ENCODE data around the gene PAWR. TPM values are rescaled to one million over a fixed set of nuclear protein-coding genes. Genes with fewer than 3 reads are reported as not detected.
"Not testable (repeated sequence)": the region's sequence is repeated elsewhere in the genome, so short reads cannot be mapped to it uniquely, and the experiment has no call there.

PAWR gene
- total and polyA plus RNA-seq, 2 donors (not counting 3 experiments of a cell fraction or from before 2014, with no cell fraction given): 18.3 to 154 TPM

DNA sequence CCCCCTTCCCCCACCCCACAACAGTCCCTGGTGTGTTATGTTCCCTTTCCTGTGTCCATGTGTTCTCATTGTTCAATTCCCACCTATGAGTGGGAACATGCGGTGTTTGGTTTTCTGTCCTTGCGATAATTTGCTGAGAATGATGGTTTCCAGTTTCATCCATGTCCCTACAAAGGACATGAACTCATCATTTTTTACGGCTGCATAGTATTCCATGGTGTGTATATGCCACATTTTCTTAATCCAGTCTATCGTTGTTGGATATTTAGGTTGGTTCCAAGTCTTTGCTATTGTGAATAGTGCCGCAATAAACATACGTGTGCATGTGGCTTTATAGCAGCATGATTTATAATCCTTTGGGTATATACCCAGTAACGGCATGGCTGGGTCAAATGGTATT is 64.0 kb downstream of the PAWR start:
- H3K9me1 ChIP-seq (replicated peaks; ENCODE audit: control insufficient read depth, extremely low read depth, insufficient read depth, low read length); H3K9ac ChIP-seq (replicated peaks; ENCODE audit: extremely low read depth, insufficient read depth, low read length); H3K36me3 ChIP-seq (ENCODE audit: control insufficient read depth in 2 of 2, extremely low read depth in 1 of 2, insufficient read depth in 2 of 2, low read length in 2 of 2); H2AFZ ChIP-seq (ENCODE audit: low read depth, low read length); FAIRE-seq; H3K27me3 ChIP-seq (ENCODE audit: control insufficient read depth in 2 of 2, insufficient read depth in 2 of 2, low read length in 2 of 2); intact Hi-C loops (cut with micrococcal nuclease); H3K9me3 ChIP-seq (replicated peaks; ENCODE audit: control insufficient read depth, insufficient read depth, low read length); H3K4me3 ChIP-seq (replicated peaks in 1 of 3; ENCODE audit: insufficient read depth in 1 of 3, low read depth in 1 of 3, low read length in 3 of 3); dilution Hi-C loops (cut with MboI; ENCODE audit: extremely low pct_ligation_motif_present, low sequenced_read_pairs); BruUV-seq (replicated peaks); H3K4me1 ChIP-seq (ENCODE audit: control insufficient read depth, extremely low read depth, insufficient read depth, low read length); CTCF ChIA-PET; H3K4me2 ChIP-seq (ENCODE audit: insufficient read depth, low read length); H4K20me1 ChIP-seq (replicated peaks; ENCODE audit: control insufficient read depth, extremely low read depth, insufficient read depth, low read length); POLR2A ChIA-PET; H3K27ac ChIP-seq (ENCODE audit: insufficient read depth, low read depth, low read length); DNase-seq (ENCODE audit: low read depth, low spot score): not testable (repeated sequence)
- H3K79me2 ChIP-seq (ENCODE audit: control insufficient read depth, insufficient read depth, low read length): peaks cover 74% of the 10 kb centered on the region

- FAIRE-seq (no peak), DNase-seq (ENCODE audit: low read depth, low spot score) (no peak)
- Histone ChIP-seq H3K36me3 (ENCODE audit: control insufficient read depth in 2 of 2, extremely low read depth in 1 of 2, insufficient read depth in 2 of 2, low read length in 2 of 2) (peaks cover 8 to 12% of the 10 kb centered on the region in 2 experiments), H3K4me3 (replicated peaks in 1 of 3; ENCODE audit: insufficient read depth in 1 of 3, low read depth in 1 of 3, low read length in 3 of 3) (no peak overlapping the region), H3K4me1 (ENCODE audit: control insufficient read depth, extremely low read depth, insufficient read depth, low read length) (no peaks in the 10 kb centered on the region), H3K9me3 (replicated peaks; ENCODE audit: control insufficient read depth, insufficient read depth, low read length) (no peaks in the 10 kb centered on the region), H3K27ac (ENCODE audit: insufficient read depth, low read depth, low read length) (no peak overlapping the region), H3K79me2 (ENCODE audit: control insufficient read depth, insufficient read depth, low read length) (peaks cover 69% of the 10 kb centered on the region), H3K27me3 (ENCODE audit: control insufficient read depth in 2 of 2, insufficient read depth in 2 of 2, low read length in 2 of 2) (no peaks in the 10 kb centered on the region), H2AFZ (ENCODE audit: low read depth, low read length) (no peak overlapping the region), H3K9me1 (replicated peaks; ENCODE audit: control insufficient read depth, extremely low read depth, insufficient read depth, low read length) (no peaks in the 10 kb centered on the region), H4K20me1 (replicated peaks; ENCODE audit: control insufficient read depth, extremely low read depth, insufficient read depth, low read length) (no peaks in the 10 kb centered on the region), H3K9ac (replicated peaks; ENCODE audit: extremely low read depth, insufficient read depth, low read length) (no peak overlapping the region), H3K4me2 (ENCODE audit: insufficient read depth, low read length) (no peak overlapping the region)
- BruUV-seq (replicated peaks): no TSS peak
- ChIA-PET CTCF (interaction anchor here (0.7 kb wide), 1 partner anchor 17 kb away, joined by 3 read pairs; no protein-coding TSS in a partner anchor), POLR2A (no interaction called here)
- dilution Hi-C loops (cut with MboI; ENCODE audit: extremely low pct_ligation_motif_present, low sequenced_read_pairs): no loop called here
- intact Hi-C loops (cut with micrococcal nuclease): loop anchor here (5.0 kb wide), 1 partner anchor 57 kb away; no protein-coding TSS in a partner anchor
- TF ChIP-seq GATA2 (IDR thresholded peaks at IDR 0.05; ENCODE audit: insufficient read depth, insufficient read length, low read depth, low read length): no peak
- no peak for TF ChIP-seq POLR2AphosphoS5 (IDR thresholded peaks at IDR 0.05; ENCODE audit: insufficient read depth, low read depth, low read length)
- no peak for TF ChIP-seq EZH2 (IDR thresholded peaks at IDR 0.05; ENCODE audit: borderline replicate concordance, low read depth, low read length, severe bottlenecking)
- TF ChIP-seq, protein P1, sequence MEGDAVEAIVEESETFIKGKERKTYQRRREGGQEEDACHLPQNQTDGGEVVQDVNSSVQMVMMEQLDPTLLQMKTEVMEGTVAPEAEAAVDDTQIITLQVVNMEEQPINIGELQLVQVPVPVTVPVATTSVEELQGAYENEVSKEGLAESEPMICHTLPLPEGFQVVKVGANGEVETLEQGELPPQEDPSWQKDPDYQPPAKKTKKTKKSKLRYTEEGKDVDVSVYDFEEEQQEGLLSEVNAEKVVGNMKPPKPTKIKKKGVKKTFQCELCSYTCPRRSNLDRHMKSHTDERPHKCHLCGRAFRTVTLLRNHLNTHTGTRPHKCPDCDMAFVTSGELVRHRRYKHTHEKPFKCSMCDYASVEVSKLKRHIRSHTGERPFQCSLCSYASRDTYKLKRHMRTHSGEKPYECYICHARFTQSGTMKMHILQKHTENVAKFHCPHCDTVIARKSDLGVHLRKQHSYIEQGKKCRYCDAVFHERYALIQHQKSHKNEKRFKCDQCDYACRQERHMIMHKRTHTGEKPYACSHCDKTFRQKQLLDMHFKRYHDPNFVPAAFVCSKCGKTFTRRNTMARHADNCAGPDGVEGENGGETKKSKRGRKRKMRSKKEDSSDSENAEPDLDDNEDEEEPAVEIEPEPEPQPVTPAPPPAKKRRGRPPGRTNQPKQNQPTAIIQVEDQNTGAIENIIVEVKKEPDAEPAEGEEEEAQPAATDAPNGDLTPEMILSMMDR (IDR thresholded peaks at IDR 0.05; ENCODE audit: extremely low read depth in 1 of 2, insufficient read depth in 1 of 2, low read depth in 1 of 2, low read length in 2 of 2): no peak
- TF ChIP-seq POLR2A (IDR thresholded peaks at IDR 0.05; ENCODE audit: low read depth, low read length): no peak
- no peak for TF ChIP-seq MYC (IDR thresholded peaks at IDR 0.05; ENCODE audit: low read depth, low read length)
- no peak for TF ChIP-seq FOS (IDR thresholded peaks at IDR 0.05; ENCODE audit: borderline replicate concordance, insufficient read depth, low read length)
- TF ChIP-seq JUN (IDR thresholded peaks at IDR 0.05; ENCODE audit: borderline replicate concordance, insufficient read depth, insufficient read length, low read depth): no peak
- TF ChIP-seq MAX (IDR thresholded peaks at IDR 0.05; ENCODE audit: insufficient read depth, insufficient read length): no peak
These were observed 66.4 kb downstream of the PAWR start for GRCh38 chr12:79624378-79624777.

Data from endothelial cell of umbilical vein (primary cell).